Neuron (in vitro differentiated cells): ENCODE results near the gene RORB.

Source experiments
- H2AFZ ChIP-seq: one replicate; pipeline ENCODE4 v1.6.1; 2013; ENCODE audit warnings: low read depth, mild to moderate bottlenecking, inconsistent platforms, low read length, moderate library complexity
- H3K27me3 ChIP-seq: one replicate; pipeline ENCODE4 v1.6.1; 2013; ENCODE audit warnings: low read length; ENCODE audit not compliant: insufficient read depth
- H3K36me3 ChIP-seq: one replicate; pipeline ENCODE4 v1.6.1; 2013; ENCODE audit warnings: low read length; ENCODE audit not compliant: insufficient read depth
- H3K4me1 ChIP-seq: one replicate; pipeline ENCODE4 v1.6.1; 2013; ENCODE audit warnings: low read length; ENCODE audit not compliant: insufficient read depth
- H3K4me3 ChIP-seq: 2 replicates; pipeline ENCODE4 v1.5.1; 2013; ENCODE audit warnings: mild to moderate bottlenecking, low read length, moderate library complexity
- H3K9me3 ChIP-seq: one replicate; pipeline ENCODE4 v1.6.1; 2013; ENCODE audit warnings: low read length

Gene RORB

DNA sequence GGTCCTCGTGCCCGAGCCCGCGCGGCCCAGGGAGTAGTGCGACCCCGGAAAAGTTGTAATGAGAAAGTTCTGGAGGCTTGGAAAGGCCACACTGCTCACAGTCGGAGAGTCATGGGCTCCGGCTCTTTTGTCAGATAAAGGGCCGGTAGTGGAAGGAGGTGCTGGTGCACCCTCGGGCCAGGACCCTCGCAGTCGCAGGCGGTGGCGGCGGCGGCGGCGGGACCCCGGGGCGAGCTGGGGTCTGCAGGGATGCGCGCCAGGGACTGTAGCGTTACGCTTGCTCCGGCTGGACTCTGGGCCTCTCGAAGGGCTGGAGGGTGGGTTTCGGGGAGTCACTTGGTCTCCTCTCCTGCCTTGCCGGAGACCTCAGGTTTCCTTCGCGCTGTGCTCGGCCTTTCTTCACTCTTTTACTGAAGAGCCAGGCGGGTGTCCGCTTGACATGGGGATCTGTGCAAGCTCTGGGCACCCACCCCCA lies 1.5 kb downstream of the RORB start:
- peak overlapping the region; percentile 96 for H2AFZ ChIP-seq
- H3K36me3 ChIP-seq, result no peaks in the 10 kb centered on the region
- peak overlapping the region; percentile 55 for H3K4me3 ChIP-seq
- H3K9me3 ChIP-seq, result no peaks in the 10 kb centered on the region
- H3K27me3 ChIP-seq, result peaks cover 31% of the 10 kb centered on the region
- H3K4me1 ChIP-seq, result peaks cover 13% of the 10 kb centered on the region

GRCh38 chr9:74499111-74499601 lies 2.0 kb downstream of the RORB start:
- H3K4me3 ChIP-seq, result peak overlapping the region; percentile 55

DNA sequence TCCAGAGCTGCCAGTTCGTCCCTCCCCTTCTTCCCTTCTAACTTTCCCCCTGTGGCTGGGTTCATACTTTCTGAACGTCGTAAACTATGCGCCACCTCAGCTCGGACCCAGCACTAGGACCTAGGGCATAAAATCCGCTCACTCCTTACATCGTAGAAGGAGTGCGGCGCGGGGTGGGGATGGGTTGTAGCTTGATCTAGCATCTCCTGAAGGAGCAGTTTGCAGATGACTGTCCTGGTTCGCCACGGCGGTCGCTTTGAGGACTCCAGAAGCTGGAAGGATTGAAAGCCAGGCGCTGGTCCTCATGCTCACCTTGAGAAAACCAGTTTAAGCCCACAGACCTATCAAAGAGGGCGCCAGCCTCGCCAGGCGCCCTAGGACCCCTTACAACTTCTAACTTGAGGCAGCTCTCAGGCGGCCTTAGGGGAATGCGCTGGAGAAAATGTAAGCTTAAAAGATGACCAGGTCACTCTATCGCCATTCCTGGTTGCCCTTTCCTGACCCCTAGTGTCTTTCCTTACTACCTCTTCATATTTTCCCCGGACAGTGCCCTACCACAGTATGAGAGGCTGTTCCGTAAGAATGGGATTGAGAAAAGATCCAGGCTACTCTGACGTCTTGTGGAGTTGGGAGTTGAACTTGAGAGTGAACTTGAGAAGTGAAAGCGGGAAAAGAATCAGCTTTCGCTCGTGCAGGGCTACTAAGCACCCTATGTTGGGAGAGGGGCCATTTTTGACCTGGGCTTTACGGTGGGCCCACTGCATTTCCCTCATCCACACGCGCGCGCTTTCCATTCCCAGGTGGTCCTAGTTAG lies 2.8 kb downstream of the RORB start:
- Histone ChIP-seq H3K4me1 (peaks cover 13% of the 10 kb centered on the region), H2AFZ (no peak overlapping the region), H3K4me3 (peak overlapping the region; percentile 55), H3K27me3 (peaks cover 31% of the 10 kb centered on the region), H3K9me3 (no peaks in the 10 kb centered on the region), H3K36me3 (no peaks in the 10 kb centered on the region)

More at GRCh38 chr9:74499111-74499601, 2.0 kb downstream of the RORB start:
- Histone ChIP-seq H2AFZ (peak overlapping the region; percentile 96), H3K9me3 (no peaks in the 10 kb centered on the region), H3K4me1 (peaks cover 13% of the 10 kb centered on the region), H3K27me3 (peaks cover 31% of the 10 kb centered on the region), H3K36me3 (no peaks in the 10 kb centered on the region)

GRCh38 chr9:74500584-74500924 lies 3.4 kb downstream of the RORB start:
- Histone ChIP-seq H3K9me3 (no peaks in the 10 kb centered on the region), H3K27me3 (peaks cover 31% of the 10 kb centered on the region), H3K4me3 (no peak overlapping the region)

DNA sequence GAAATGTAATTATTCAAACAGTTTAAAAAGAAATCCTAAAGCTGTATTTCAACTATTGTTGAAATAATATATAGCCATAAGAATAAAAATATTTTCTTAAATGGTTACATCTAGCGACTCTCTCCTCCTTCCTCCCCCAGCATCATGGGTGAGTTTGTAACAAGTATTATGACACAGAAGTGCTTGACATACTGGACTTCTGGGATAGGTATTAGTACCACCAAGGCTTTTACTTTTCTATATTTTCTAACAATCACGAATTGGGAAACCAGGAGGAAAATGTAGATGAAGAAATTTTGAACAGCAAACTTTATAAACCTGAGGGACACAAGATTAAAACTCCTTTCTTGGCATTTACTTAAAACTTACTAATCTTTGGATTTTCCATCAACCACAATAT lies 4.4 kb downstream of the RORB start:
- no peak overlapping the region for H3K4me3 ChIP-seq
- no peaks in the 10 kb centered on the region for H3K9me3 ChIP-seq
- H2AFZ ChIP-seq, result no peak overlapping the region
- peaks cover 10% of the 10 kb centered on the region for H3K4me1 ChIP-seq
- no peaks in the 10 kb centered on the region for H3K36me3 ChIP-seq
- H3K27me3 ChIP-seq, result peaks cover 25% of the 10 kb centered on the region

More at GRCh38 chr9:74500584-74500924, 3.4 kb downstream of the RORB start:
- Histone ChIP-seq H3K4me1 (peaks cover 13% of the 10 kb centered on the region), H2AFZ (no peak overlapping the region), H3K36me3 (no peaks in the 10 kb centered on the region)

- H3K4me1 ChIP-seq, result peaks cover 6% of the 10 kb centered on the region
- H3K36me3 ChIP-seq, result no peaks in the 10 kb centered on the region
- no peak overlapping the region for H3K4me3 ChIP-seq
- peaks cover 25% of the 10 kb centered on the region for H3K27me3 ChIP-seq
- H2AFZ ChIP-seq, result no peak overlapping the region
- no peaks in the 10 kb centered on the region for H3K9me3 ChIP-seq
Observed at GRCh38 chr9:74503219-74503618, 6.1 kb downstream of the RORB start.

DNA sequence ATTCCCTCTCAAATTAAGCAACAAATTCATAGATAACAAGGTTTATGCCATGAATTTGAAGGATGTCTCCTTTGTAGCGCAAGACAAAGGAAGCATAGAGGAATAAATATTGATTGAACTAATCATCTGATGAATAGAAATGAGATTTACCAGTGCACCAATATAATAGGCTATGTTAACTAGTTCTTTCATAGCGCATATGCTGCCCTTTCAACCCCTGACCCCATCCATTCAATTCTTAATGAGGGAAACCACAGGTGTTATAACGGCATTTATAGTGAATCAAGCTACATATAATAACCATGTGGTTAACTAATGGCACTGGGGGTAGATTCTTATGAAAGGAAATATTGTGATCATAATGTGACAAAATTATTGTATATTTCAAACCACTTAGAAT lies 6.5 kb downstream of the RORB start:
- Histone ChIP-seq H3K9me3 (no peaks in the 10 kb centered on the region), H2AFZ (no peak overlapping the region), H3K4me3 (no peak overlapping the region), H3K36me3 (no peaks in the 10 kb centered on the region), H3K4me1 (peaks cover 6% of the 10 kb centered on the region), H3K27me3 (peaks cover 25% of the 10 kb centered on the region)

DNA sequence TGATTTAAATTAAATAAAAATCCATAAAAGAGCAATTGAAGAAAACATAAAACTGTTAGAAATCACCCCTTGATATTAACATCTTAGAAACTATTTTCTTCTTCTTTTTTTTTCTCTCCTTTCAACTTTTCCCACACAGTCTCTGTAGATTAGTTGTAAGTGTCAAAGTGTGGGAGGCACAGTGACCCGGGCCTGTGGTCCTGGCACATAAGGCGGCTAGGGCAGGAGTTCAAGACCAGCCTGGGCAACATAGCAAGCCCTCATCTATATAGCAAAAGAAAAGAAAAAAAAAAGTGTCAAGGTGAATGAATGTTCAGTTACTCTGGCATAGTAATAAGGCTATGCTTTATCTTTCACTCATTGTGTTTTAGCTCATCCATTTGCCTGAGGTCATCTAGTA lies 14.2 kb downstream of the RORB start:
- Histone ChIP-seq H3K4me3 (no peak overlapping the region), H2AFZ (no peak overlapping the region), H3K4me1 (no peaks in the 10 kb centered on the region), H3K9me3 (no peaks in the 10 kb centered on the region), H3K36me3 (no peaks in the 10 kb centered on the region), H3K27me3 (no peaks in the 10 kb centered on the region)

DNA sequence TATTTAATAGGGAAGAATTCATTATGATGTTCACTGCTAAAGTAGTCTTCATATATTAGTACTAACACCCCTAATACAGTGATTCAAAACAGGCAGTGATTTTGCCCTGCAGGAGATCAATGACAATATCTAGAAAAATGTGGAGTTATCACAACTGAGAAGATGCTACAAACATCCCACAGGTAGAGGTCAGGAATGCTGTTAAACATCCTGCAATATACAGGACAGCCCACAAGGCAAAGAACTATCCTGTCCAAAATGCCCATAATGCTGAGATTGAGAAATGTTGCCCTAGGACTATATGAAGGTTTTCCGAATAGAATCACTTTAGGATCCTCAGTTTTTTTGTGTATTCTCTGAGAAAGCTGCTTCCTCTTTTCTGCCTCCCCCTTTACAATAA lies 15.3 kb downstream of the RORB start:
- no peaks in the 10 kb centered on the region for H3K9me3 ChIP-seq
- H3K4me1 ChIP-seq, result peaks cover 3% of the 10 kb centered on the region
- H3K4me3 ChIP-seq, result no peak overlapping the region
- no peaks in the 10 kb centered on the region for H3K36me3 ChIP-seq
- H2AFZ ChIP-seq, result no peak overlapping the region
- H3K27me3 ChIP-seq, result no peaks in the 10 kb centered on the region

GRCh38 chr9:74513221-74513620 lies 16.1 kb downstream of the RORB start:
- Histone ChIP-seq H3K9me3 (no peaks in the 10 kb centered on the region), H3K4me3 (no peak overlapping the region), H3K36me3 (no peaks in the 10 kb centered on the region), H2AFZ (no peak overlapping the region), H3K4me1 (peaks cover 3% of the 10 kb centered on the region), H3K27me3 (no peaks in the 10 kb centered on the region)

GRCh38 chr9:74517188-74517587 lies 20.1 kb downstream of the RORB start:
- no peak overlapping the region for H2AFZ ChIP-seq
- H3K36me3 ChIP-seq, result no peaks in the 10 kb centered on the region
- no peak overlapping the region for H3K4me3 ChIP-seq
- no peaks in the 10 kb centered on the region for H3K9me3 ChIP-seq
- peaks cover 3% of the 10 kb centered on the region for H3K4me1 ChIP-seq
- no peaks in the 10 kb centered on the region for H3K27me3 ChIP-seq

GRCh38 chr9:74519419-74519818 lies 22.3 kb downstream of the RORB start:
- H3K4me3 ChIP-seq, result no peak overlapping the region
- H3K9me3 ChIP-seq, result no peaks in the 10 kb centered on the region
- no peaks in the 10 kb centered on the region for H3K27me3 ChIP-seq
- H3K4me1 ChIP-seq, result peaks cover 3% of the 10 kb centered on the region
- H3K36me3 ChIP-seq, result no peaks in the 10 kb centered on the region
- no peak overlapping the region for H2AFZ ChIP-seq

GRCh38 chr9:74521009-74521408 lies 23.9 kb downstream of the RORB start:
- no peak overlapping the region for H3K4me3 ChIP-seq
- no peaks in the 10 kb centered on the region for H3K27me3 ChIP-seq
- peaks cover 3% of the 10 kb centered on the region for H3K4me1 ChIP-seq
- H3K9me3 ChIP-seq, result no peaks in the 10 kb centered on the region
- no peak overlapping the region for H2AFZ ChIP-seq
- no peaks in the 10 kb centered on the region for H3K36me3 ChIP-seq
